ENCODE results near the gene SLC6A1. TPM values are rescaled to one million over a fixed set of nuclear protein-coding genes. Genes with fewer than 3 reads are reported as not detected.

SLC6A1 gene
- total and polyA plus RNA-seq, 2 of the 8 experiments (the other 6 are each of a cell fraction or from before 2014, with no cell fraction given): 0.30 to 0.63 TPM

DNA sequence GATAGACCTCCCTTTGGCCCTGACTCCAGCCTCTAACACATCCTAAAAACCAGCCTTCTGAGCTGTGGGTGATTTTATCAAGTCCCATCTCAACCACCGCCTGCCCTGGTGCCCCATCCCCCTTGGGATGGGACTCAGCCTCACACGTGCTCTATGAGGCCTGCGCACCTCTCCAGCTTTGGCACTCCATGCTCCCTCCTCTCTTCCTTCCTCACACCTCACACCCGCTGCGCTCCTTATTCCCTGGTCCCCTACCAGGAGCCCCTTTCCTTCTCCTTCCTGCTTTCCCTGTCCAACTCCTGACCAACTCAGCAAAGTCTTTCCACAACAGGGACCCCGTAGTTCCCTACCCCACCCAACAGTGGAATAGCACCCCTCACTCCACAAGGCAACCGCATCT is 18.4 kb upstream of the SLC6A1 start:
- Histone ChIP-seq H3K4me2 (ENCODE audit: insufficient read depth in 1 of 2, low read depth in 2 of 2, low read length in 2 of 2) (no peak overlapping the region), H3K4ac (replicated peaks; ENCODE audit: insufficient read length, low read depth, low read length) (no peak overlapping the region), H2BK12ac (ENCODE audit: low read depth, low read length) (no peak overlapping the region), H3K9ac (replicated peaks in 1 of 4; ENCODE audit: extremely low read depth in 1 of 4, low read depth in 3 of 4, low read length in 3 of 4) (no peak overlapping the region), H2BK5ac (ENCODE audit: low read depth, low read length) (no peak overlapping the region), H3K36me3 (ENCODE audit: control insufficient read depth in 2 of 4, insufficient read depth in 4 of 4, low read length in 3 of 4) (no peaks in the 10 kb centered on the region; a peak in 1 of 8 replicates), H3K27me3 (replicated peaks in 1 of 4; ENCODE audit: control insufficient read depth in 3 of 4, extremely low read depth in 1 of 4, insufficient read depth in 3 of 4, low read length in 3 of 4) (no peaks in the 10 kb centered on the region; a peak in 4 of 7 replicates), H4K5ac (ENCODE audit: insufficient read length, low read depth, low read length) (no peak overlapping the region), H3K56ac (replicated peaks; ENCODE audit: insufficient read length, low read depth, low read length) (no peak overlapping the region), H2AK5ac (ENCODE audit: low read depth, low read length) (0 out of 2 replicates have a peak overlapping the region, but pooled peaks have one; percentile 19), H3K27ac (ENCODE audit: low read depth, low read length) (no peak overlapping the region), H3K4me3 (ENCODE audit: extremely low read depth in 1 of 4, insufficient read depth in 2 of 4, low read depth in 3 of 4, low read length in 4 of 4) (no peak overlapping the region), H2AFZ (ENCODE audit: low read length) (no peak overlapping the region), H4K20me1 (replicated peaks in 1 of 2; ENCODE audit: control insufficient read depth in 1 of 2, insufficient read depth in 2 of 2, low read length in 2 of 2) (no peaks in the 10 kb centered on the region), H3K23me2 (ENCODE audit: low read depth, low read length) (no peaks in the 10 kb centered on the region), H3K4me1 (replicated peaks in 1 of 4; ENCODE audit: control insufficient read depth in 3 of 4, insufficient read depth in 4 of 4, low read length in 3 of 4) (peaks cover 11 to 23% (median 12%) of the 10 kb centered on the region in 4 experiments), H3K79me2 (ENCODE audit: control insufficient read depth in 1 of 2, insufficient read depth in 2 of 2, low read length in 2 of 2) (no peaks in the 10 kb centered on the region), H3K18ac (ENCODE audit: extremely low read depth, low read length) (no peak overlapping the region), H3K14ac (ENCODE audit: insufficient read length) (no peak overlapping the region), H2BK20ac (ENCODE audit: low read length) (no peak overlapping the region), H4K91ac (replicated peaks; ENCODE audit: insufficient read length, low read length) (no peak overlapping the region), H2BK15ac (ENCODE audit: low read length) (no peak overlapping the region), H4K8ac (ENCODE audit: extremely low read depth, insufficient read depth, low read length) (no peak overlapping the region), H3K79me1 (ENCODE audit: low read depth, low read length) (no peaks in the 10 kb centered on the region), H2BK120ac (replicated peaks; ENCODE audit: low read depth, low read length) (no peak overlapping the region), H3K23ac (ENCODE audit: insufficient read length) (no peak overlapping the region), H3K9me3 (ENCODE audit: insufficient read depth in 2 of 2, low read depth in 1 of 2, low read length in 1 of 2) (no peaks in the 10 kb centered on the region)
- DNase-seq (ENCODE audit: low read depth in 1 of 2, low spot score in 2 of 2): no peak
- ChIA-PET POLR2A (ENCODE audit: partially characterized antibody) (no interaction called here), CTCF (ENCODE audit: partially characterized antibody) (interaction anchor here (0.9 to 2.5 kb wide), 7 partner anchors 9 to 99 kb away, joined by 3 to 12 read pairs (median 4); no protein-coding TSS in a partner anchor)
- WGBS, 2 experiments (ENCODE audit: extremely low coverage in 1 of 2, insufficient coverage in 1 of 2, insufficient read length in 1 of 2, insufficient replicate concordance in 2 of 2, low coverage in 1 of 2, low lambda C conversion rate in 2 of 2, missing lambda C conversion rate in 1 of 2): 95% methylated on average over 7 of the region's 7 CpGs; no CpG with 5 or more reads in 1 of the 2 experiments
- no peak for FAIRE-seq
- no peak for TF ChIP-seq CBX8 (IDR thresholded peaks at IDR 0.05; ENCODE audit: borderline replicate concordance, low read depth, low read length)
- TF ChIP-seq, protein P1, sequence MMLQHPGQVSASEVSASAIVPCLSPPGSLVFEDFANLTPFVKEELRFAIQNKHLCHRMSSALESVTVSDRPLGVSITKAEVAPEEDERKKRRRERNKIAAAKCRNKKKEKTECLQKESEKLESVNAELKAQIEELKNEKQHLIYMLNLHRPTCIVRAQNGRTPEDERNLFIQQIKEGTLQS (IDR thresholded peaks at IDR 0.05; ENCODE audit: insufficient read depth, low read depth, low read length): no peak
- TF ChIP-seq SUZ12 (IDR thresholded peaks at IDR 0.05; ENCODE audit: low read length): no peak

Data from H1 (cell line).